SK-N-SH treated with all-trans-retinoic acid at 6 μM for 48 hours (cell line): ENCODE results near the gene CDKN2A.

Experiments used
- BACH2 ChIP-seq: fragments of 250-450 bp; sonication (Bioruptor Pico); IDR thresholded peaks from 2 replicates; pipeline ENCODE4 v1.9.0; 2021; ENCODE audit warnings: mild to moderate bottlenecking, borderline replicate concordance
- ISL1 ChIP-seq: fragments of 250-450 bp; sonication (Bioruptor Pico); IDR thresholded peaks from 2 replicates; pipeline ENCODE4 v2.1.2; 2022; ENCODE audit warnings: mild to moderate bottlenecking, moderate library complexity
- ZFP3 ChIP-seq: fragments of 250-450 bp; sonication (Bioruptor Pico); IDR thresholded peaks from 2 replicates; pipeline ENCODE4 v1.5.0; 2020; ENCODE audit warnings: mild to moderate bottlenecking, moderate library complexity
- ZNF565 ChIP-seq: fragments of 450-650 bp; formaldehyde crosslinking; conservative IDR thresholded peaks from 2 replicates; pipeline ENCODE4 v1.5.0; 2020; ENCODE audit warnings: low read depth, mild to moderate bottlenecking, moderate library complexity
- ZNF8 ChIP-seq: fragments of 450-650 bp; formaldehyde crosslinking; IDR thresholded peaks from 2 replicates; pipeline ENCODE4 v1.5.0; 2020; ENCODE audit warnings: mild to moderate bottlenecking, moderate library complexity
- TF ChIP-seq, protein P1 (sequence below): fragments of 250-450 bp; sonication (Bioruptor Pico); IDR thresholded peaks from 2 replicates; pipeline ENCODE4 v1.8.0; 2020; ENCODE audit warnings: mild to moderate bottlenecking, moderate library complexity, borderline replicate concordance
- TF ChIP-seq, protein P2 (sequence below): fragments of 250-450 bp; sonication (Bioruptor Pico); IDR thresholded peaks from 2 replicates; pipeline ENCODE4 v1.5.1; 2020; ENCODE audit warnings: low read depth, mild to moderate bottlenecking, moderate library complexity
- TF ChIP-seq, protein P3 (sequence below): fragments of 250-450 bp; sonication (Bioruptor Pico); IDR thresholded peaks from 2 replicates; pipeline ENCODE4 v1.5.0; 2020; ENCODE audit warnings: mild to moderate bottlenecking, moderate library complexity

DNA sequence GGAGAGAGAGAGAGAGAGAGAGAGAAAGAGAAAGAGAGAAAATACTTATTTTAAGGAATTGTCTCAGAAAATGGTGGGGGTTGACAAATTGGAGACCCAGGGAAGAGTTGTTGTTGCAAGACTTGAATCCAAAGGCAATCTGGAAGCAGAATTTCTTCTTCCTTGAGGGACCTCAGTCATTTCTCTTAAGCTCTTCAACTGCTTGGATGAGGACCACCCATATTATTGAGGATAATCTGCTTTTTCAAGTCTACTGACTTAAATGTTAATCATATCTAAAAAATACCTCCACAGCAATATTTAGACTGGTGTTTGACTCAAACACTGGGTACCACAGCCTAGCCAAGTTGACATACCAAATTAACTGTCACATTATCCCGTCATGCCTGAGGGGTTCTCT, 3.3 kb upstream of the CDKN2A start:
- TF ChIP-seq, protein P1, sequence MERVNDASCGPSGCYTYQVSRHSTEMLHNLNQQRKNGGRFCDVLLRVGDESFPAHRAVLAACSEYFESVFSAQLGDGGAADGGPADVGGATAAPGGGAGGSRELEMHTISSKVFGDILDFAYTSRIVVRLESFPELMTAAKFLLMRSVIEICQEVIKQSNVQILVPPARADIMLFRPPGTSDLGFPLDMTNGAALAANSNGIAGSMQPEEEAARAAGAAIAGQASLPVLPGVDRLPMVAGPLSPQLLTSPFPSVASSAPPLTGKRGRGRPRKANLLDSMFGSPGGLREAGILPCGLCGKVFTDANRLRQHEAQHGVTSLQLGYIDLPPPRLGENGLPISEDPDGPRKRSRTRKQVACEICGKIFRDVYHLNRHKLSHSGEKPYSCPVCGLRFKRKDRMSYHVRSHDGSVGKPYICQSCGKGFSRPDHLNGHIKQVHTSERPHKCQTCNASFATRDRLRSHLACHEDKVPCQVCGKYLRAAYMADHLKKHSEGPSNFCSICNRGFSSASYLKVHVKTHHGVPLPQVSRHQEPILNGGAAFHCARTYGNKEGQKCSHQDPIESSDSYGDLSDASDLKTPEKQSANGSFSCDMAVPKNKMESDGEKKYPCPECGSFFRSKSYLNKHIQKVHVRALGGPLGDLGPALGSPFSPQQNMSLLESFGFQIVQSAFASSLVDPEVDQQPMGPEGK, result no peak
- TF ChIP-seq ZNF565 (no peak), ZFP3 (CRISPR knock-in tag) (no peak), ZNF8 (CRISPR knock-in tag) (no peak), BACH2 (CRISPR knock-in tag) (no peak), ISL1 (CRISPR knock-in tag) (no peak)
- TF ChIP-seq, protein P2, sequence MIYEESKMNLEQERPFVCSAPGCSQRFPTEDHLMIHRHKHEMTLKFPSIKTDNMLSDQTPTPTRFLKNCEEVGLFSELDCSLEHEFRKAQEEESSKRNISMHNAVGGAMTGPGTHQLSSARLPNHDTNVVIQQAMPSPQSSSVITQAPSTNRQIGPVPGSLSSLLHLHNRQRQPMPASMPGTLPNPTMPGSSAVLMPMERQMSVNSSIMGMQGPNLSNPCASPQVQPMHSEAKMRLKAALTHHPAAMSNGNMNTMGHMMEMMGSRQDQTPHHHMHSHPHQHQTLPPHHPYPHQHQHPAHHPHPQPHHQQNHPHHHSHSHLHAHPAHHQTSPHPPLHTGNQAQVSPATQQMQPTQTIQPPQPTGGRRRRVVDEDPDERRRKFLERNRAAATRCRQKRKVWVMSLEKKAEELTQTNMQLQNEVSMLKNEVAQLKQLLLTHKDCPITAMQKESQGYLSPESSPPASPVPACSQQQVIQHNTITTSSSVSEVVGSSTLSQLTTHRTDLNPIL (CRISPR knock-in tag), result no peak
- TF ChIP-seq, protein P3, sequence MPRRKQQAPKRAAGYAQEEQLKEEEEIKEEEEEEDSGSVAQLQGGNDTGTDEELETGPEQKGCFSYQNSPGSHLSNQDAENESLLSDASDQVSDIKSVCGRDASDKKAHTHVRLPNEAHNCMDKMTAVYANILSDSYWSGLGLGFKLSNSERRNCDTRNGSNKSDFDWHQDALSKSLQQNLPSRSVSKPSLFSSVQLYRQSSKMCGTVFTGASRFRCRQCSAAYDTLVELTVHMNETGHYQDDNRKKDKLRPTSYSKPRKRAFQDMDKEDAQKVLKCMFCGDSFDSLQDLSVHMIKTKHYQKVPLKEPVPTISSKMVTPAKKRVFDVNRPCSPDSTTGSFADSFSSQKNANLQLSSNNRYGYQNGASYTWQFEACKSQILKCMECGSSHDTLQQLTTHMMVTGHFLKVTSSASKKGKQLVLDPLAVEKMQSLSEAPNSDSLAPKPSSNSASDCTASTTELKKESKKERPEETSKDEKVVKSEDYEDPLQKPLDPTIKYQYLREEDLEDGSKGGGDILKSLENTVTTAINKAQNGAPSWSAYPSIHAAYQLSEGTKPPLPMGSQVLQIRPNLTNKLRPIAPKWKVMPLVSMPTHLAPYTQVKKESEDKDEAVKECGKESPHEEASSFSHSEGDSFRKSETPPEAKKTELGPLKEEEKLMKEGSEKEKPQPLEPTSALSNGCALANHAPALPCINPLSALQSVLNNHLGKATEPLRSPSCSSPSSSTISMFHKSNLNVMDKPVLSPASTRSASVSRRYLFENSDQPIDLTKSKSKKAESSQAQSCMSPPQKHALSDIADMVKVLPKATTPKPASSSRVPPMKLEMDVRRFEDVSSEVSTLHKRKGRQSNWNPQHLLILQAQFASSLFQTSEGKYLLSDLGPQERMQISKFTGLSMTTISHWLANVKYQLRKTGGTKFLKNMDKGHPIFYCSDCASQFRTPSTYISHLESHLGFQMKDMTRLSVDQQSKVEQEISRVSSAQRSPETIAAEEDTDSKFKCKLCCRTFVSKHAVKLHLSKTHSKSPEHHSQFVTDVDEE (CRISPR knock-in tag), result no peak
